ENCODE results near the gene GPC5.
"Not testable (repeated sequence)": the region's sequence is repeated elsewhere in the genome, so short reads cannot be mapped to it uniquely, and the experiment has no call there.

GPC5 gene

GRCh38 chr13:91398413-91399188, at the start of gene GPC5:
GPC5 (plus strand) TSS chr13:91398621.
- DNase-seq (ENCODE audit: low read depth in 1 of 2, low spot score in 1 of 2), result peak; percentile 63 to 81

GRCh38 chr13:91348906-91349435, 49.5 kb upstream of the GPC5 start:
- DNase-seq (ENCODE audit: low read depth in 1 of 2, low spot score in 1 of 2), result peak; percentile 86 to 95

GRCh38 chr13:91349992-91350911, 48.2 kb upstream of the GPC5 start:
- no peak for DNase-seq (ENCODE audit: low read depth in 1 of 2, low spot score in 1 of 2)

- DNase-seq (ENCODE audit: low read depth in 1 of 2, low spot score in 1 of 2), result no peak
Observed at GRCh38 chr13:91351123-91351522, 47.3 kb upstream of the GPC5 start.

GRCh38 chr13:91351980-91352379, 46.4 kb upstream of the GPC5 start:
- DNase-seq (ENCODE audit: low read depth in 1 of 2, low spot score in 1 of 2), result no peak

- not testable (repeated sequence) for DNase-seq (ENCODE audit: low read depth in 1 of 2, low spot score in 1 of 2)
Observed at GRCh38 chr13:91352891-91353290, 45.5 kb upstream of the GPC5 start.

- no peak for DNase-seq (ENCODE audit: low read depth in 1 of 2, low spot score in 1 of 2)
Observed at GRCh38 chr13:91353494-91353893, 44.9 kb upstream of the GPC5 start.

GRCh38 chr13:91355099-91355825, 43.2 kb upstream of the GPC5 start:
- DNase-seq (ENCODE audit: low read depth in 1 of 2, low spot score in 1 of 2), result no peak

GRCh38 chr13:91355826-91356710, 42.4 kb upstream of the GPC5 start:
- DNase-seq (ENCODE audit: low read depth in 1 of 2, low spot score in 1 of 2), result no peak

GRCh38 chr13:91356919-91357612, 41.4 kb upstream of the GPC5 start:
- DNase-seq (ENCODE audit: low read depth in 1 of 2, low spot score in 1 of 2), result no peak

- DNase-seq (ENCODE audit: low read depth in 1 of 2, low spot score in 1 of 2), result no peak
Observed at GRCh38 chr13:91357613-91358386, 40.6 kb upstream of the GPC5 start.

GRCh38 chr13:91358387-91358782, 40.0 kb upstream of the GPC5 start:
- no peak for DNase-seq (ENCODE audit: low read depth in 1 of 2, low spot score in 1 of 2)

GRCh38 chr13:91359111-91359510, 39.3 kb upstream of the GPC5 start:
- DNase-seq (ENCODE audit: low read depth in 1 of 2, low spot score in 1 of 2), result no peak

- DNase-seq (ENCODE audit: low read depth in 1 of 2, low spot score in 1 of 2), result no peak
Observed at GRCh38 chr13:91359631-91360030, 38.8 kb upstream of the GPC5 start.

GRCh38 chr13:91360246-91360751, 38.1 kb upstream of the GPC5 start:
- DNase-seq (ENCODE audit: low read depth in 1 of 2, low spot score in 1 of 2), result no peak

- DNase-seq (ENCODE audit: low read depth in 1 of 2, low spot score in 1 of 2), result no peak
Observed at GRCh38 chr13:91361755-91362271, 36.6 kb upstream of the GPC5 start.

- DNase-seq (ENCODE audit: low read depth in 1 of 2, low spot score in 1 of 2), result no peak
Observed at GRCh38 chr13:91362908-91363307, 35.5 kb upstream of the GPC5 start.

GRCh38 chr13:91368101-91368500, 30.3 kb upstream of the GPC5 start:
- no peak for DNase-seq (ENCODE audit: low read depth in 1 of 2, low spot score in 1 of 2)

All from stimulated activated CD4-positive, alpha-beta T cell treated with anti-CD3 and anti-CD28 coated beads, Interleukin-15, amount 100 ng/mL, for 1 hour (primary cell).